ENCODE data around the gene ANAPC5.
A peak's percentile ranks its signal among the peaks of the same experiment; 100 is the strongest.

Gene ANAPC5

DNA sequence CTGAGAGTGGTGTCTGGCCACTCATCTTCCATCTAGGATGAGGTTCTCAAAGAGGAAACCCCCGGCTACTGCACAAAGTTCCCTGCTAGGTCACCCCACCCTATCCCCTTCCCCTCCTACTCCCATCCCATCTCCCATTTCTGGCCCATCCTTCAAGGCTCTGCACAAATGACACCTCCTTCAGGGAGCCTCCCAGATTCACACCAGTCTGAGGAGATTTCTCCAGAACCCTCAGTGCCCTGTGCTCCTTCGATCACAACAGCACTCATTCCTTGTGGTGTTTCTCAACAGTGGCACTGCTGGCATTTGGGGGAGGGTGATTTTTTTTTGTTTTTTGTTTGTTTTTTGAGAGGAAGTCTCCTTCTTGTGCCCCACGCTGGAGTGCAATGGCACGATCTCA lies 58.6 kb downstream of the ANAPC5 start:
- H4K8ac ChIP-seq (ENCODE audit: low read depth, low read length): no peak overlapping the region
- H2BK15ac ChIP-seq (ENCODE audit: low read length): no peak overlapping the region
- no peak overlapping the region for H3K23ac ChIP-seq (ENCODE audit: low read depth, low read length, poor library complexity)
- no peak overlapping the region for H3K4me2 ChIP-seq (ENCODE audit: insufficient read depth, low read length, poor library complexity, severe bottlenecking)
- H2BK12ac ChIP-seq (ENCODE audit: low read length): no peak overlapping the region
- DNase-seq (ENCODE audit: low spot score): no peak
- H3K9ac ChIP-seq (ENCODE audit: low read depth, low read length, poor library complexity): no peak overlapping the region
- H3K18ac ChIP-seq (ENCODE audit: low read length): peak overlapping the region; percentile 48
- H3K14ac ChIP-seq (ENCODE audit: low read length): no peak overlapping the region
- H3K27ac ChIP-seq (replicated peaks; ENCODE audit: low read length): no peak overlapping the region
- no peak overlapping the region for H4K91ac ChIP-seq (ENCODE audit: low read depth, low read length, poor library complexity)
- H3K36me3 ChIP-seq (replicated peaks in 1 of 2; ENCODE audit: control insufficient read depth in 2 of 2, insufficient read depth in 2 of 2, low read length in 2 of 2): peaks cover 3 to 29% of the 10 kb centered on the region in 2 donors
- H3K4me1 ChIP-seq (ENCODE audit: control insufficient read depth in 2 of 2, insufficient read depth in 1 of 2, low read depth in 1 of 2, low read length in 2 of 2): peaks cover 7% of the 10 kb centered on the region in 2 donors
- no peak overlapping the region for H2AFZ ChIP-seq (ENCODE audit: low read length)
- no CpG with 5 or more reads among the region's 4 CpGs for WGBS, 2 donors (ENCODE audit: extremely low coverage in 2 of 2, insufficient read length in 2 of 2, insufficient replicate concordance in 1 of 2)
- H2AK5ac ChIP-seq (ENCODE audit: low read depth, low read length): no peak overlapping the region
- H3K9me3 ChIP-seq (replicated peaks in 1 of 2; ENCODE audit: control insufficient read depth in 2 of 2, insufficient read depth in 1 of 2, low read depth in 1 of 2, low read length in 2 of 2): no peaks in the 10 kb centered on the region
- no peak overlapping the region for H3K4me3 ChIP-seq (ENCODE audit: low read length in 2 of 2)
- no peak overlapping the region for H3K4ac ChIP-seq (ENCODE audit: low read length)
- no peak overlapping the region for H2BK5ac ChIP-seq (ENCODE audit: low read length)
- H3K27me3 ChIP-seq (ENCODE audit: control insufficient read depth in 3 of 3, insufficient read depth in 3 of 3, low read depth in 1 of 3, low read length in 3 of 3): no peaks in the 10 kb centered on the region
- H2BK120ac ChIP-seq (ENCODE audit: low read depth, low read length): no peak overlapping the region
- H3K79me1 ChIP-seq (ENCODE audit: low read depth, low read length): peaks cover 9% of the 10 kb centered on the region

GRCh38 chr12:121290410-121290809 lies 61.8 kb downstream of the ANAPC5 start:
- H3K36me3 ChIP-seq (replicated peaks in 1 of 2; ENCODE audit: control insufficient read depth in 2 of 2, insufficient read depth in 2 of 2, low read length in 2 of 2): peaks cover 3 to 29% of the 10 kb centered on the region in 2 donors
- no peak overlapping the region for H3K4ac ChIP-seq (ENCODE audit: low read length)
- peaks cover 4 to 7% of the 10 kb centered on the region in 2 donors for H3K4me1 ChIP-seq (ENCODE audit: control insufficient read depth in 2 of 2, insufficient read depth in 1 of 2, low read depth in 1 of 2, low read length in 2 of 2)

DNA sequence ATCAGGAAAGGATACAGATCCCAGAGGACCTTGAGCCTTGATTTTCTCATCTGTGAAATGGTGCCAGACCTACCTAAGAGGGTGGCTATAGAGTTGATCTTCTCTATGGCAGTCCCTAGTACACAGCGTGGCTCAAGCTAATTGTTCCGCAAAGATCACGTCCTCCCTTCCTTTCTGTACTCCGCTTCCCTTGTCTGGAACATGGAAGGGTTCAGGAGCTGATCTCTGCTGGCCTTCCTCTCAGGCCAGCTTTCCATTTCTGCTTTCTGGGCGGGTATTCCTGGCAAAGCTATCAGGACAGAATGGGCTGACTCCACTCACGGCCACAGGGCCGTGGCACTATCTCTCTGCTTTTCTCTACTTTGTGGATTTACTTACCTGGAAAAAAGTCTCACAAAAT lies 62.2 kb downstream of the ANAPC5 start:
- Histone ChIP-seq H2BK120ac (ENCODE audit: low read depth, low read length) (no peak overlapping the region), H3K14ac (ENCODE audit: low read length) (no peak overlapping the region), H3K4me3 (ENCODE audit: low read length in 2 of 2) (no peak overlapping the region), H3K27ac (replicated peaks; ENCODE audit: low read length) (no peak overlapping the region), H2BK15ac (ENCODE audit: low read length) (no peak overlapping the region), H2AFZ (ENCODE audit: low read length) (no peak overlapping the region), H3K23ac (ENCODE audit: low read depth, low read length, poor library complexity) (no peak overlapping the region), H3K36me3 (replicated peaks in 1 of 2; ENCODE audit: control insufficient read depth in 2 of 2, insufficient read depth in 2 of 2, low read length in 2 of 2) (peaks cover 3 to 29% of the 10 kb centered on the region in 2 donors), H3K27me3 (ENCODE audit: control insufficient read depth in 3 of 3, insufficient read depth in 3 of 3, low read depth in 1 of 3, low read length in 3 of 3) (no peaks in the 10 kb centered on the region), H3K4me1 (ENCODE audit: control insufficient read depth in 2 of 2, insufficient read depth in 1 of 2, low read depth in 1 of 2, low read length in 2 of 2) (peaks cover 0 to 4% of the 10 kb centered on the region in 2 donors), H3K4me2 (ENCODE audit: insufficient read depth, low read length, poor library complexity, severe bottlenecking) (no peak overlapping the region), H3K79me1 (ENCODE audit: low read depth, low read length) (peaks cover 1% of the 10 kb centered on the region), H3K4ac (ENCODE audit: low read length) (no peak overlapping the region), H2BK12ac (ENCODE audit: low read length) (no peak overlapping the region), H2AK5ac (ENCODE audit: low read depth, low read length) (no peak overlapping the region), H2BK5ac (ENCODE audit: low read length) (no peak overlapping the region), H3K9ac (ENCODE audit: low read depth, low read length, poor library complexity) (no peak overlapping the region), H4K91ac (ENCODE audit: low read depth, low read length, poor library complexity) (no peak overlapping the region), H3K9me3 (replicated peaks in 1 of 2; ENCODE audit: control insufficient read depth in 2 of 2, insufficient read depth in 1 of 2, low read depth in 1 of 2, low read length in 2 of 2) (no peaks in the 10 kb centered on the region), H3K18ac (ENCODE audit: low read length) (no peak overlapping the region), H4K8ac (ENCODE audit: low read depth, low read length) (no peak overlapping the region)
- no peak for DNase-seq (ENCODE audit: low spot score)
- no CpG with 5 or more reads among the region's 7 CpGs for WGBS, 2 donors (ENCODE audit: extremely low coverage in 2 of 2, insufficient read length in 2 of 2, insufficient replicate concordance in 1 of 2)

More at GRCh38 chr12:121290410-121290809, 61.8 kb downstream of the ANAPC5 start:
- no peak overlapping the region for H3K18ac ChIP-seq (ENCODE audit: low read length)
- H2AFZ ChIP-seq (ENCODE audit: low read length): no peak overlapping the region
- no peaks in the 10 kb centered on the region for H3K27me3 ChIP-seq (ENCODE audit: control insufficient read depth in 3 of 3, insufficient read depth in 3 of 3, low read depth in 1 of 3, low read length in 3 of 3)
- no peak overlapping the region for H2BK15ac ChIP-seq (ENCODE audit: low read length)
- no peaks in the 10 kb centered on the region for H3K9me3 ChIP-seq (replicated peaks in 1 of 2; ENCODE audit: control insufficient read depth in 2 of 2, insufficient read depth in 1 of 2, low read depth in 1 of 2, low read length in 2 of 2)
- H4K91ac ChIP-seq (ENCODE audit: low read depth, low read length, poor library complexity): no peak overlapping the region
- H3K14ac ChIP-seq (ENCODE audit: low read length): no peak overlapping the region
- no peak overlapping the region for H2BK120ac ChIP-seq (ENCODE audit: low read depth, low read length)
- H3K9ac ChIP-seq (ENCODE audit: low read depth, low read length, poor library complexity): no peak overlapping the region
- H2BK5ac ChIP-seq (ENCODE audit: low read length): no peak overlapping the region
- no peak for DNase-seq (ENCODE audit: low spot score)
- no peak overlapping the region for H3K4me2 ChIP-seq (ENCODE audit: insufficient read depth, low read length, poor library complexity, severe bottlenecking)
- H4K8ac ChIP-seq (ENCODE audit: low read depth, low read length): no peak overlapping the region
- no peak overlapping the region for H2AK5ac ChIP-seq (ENCODE audit: low read depth, low read length)
- no peak overlapping the region for H2BK12ac ChIP-seq (ENCODE audit: low read length)
- H3K4me3 ChIP-seq (ENCODE audit: low read length in 2 of 2): no peak overlapping the region
- no peak overlapping the region for H3K27ac ChIP-seq (replicated peaks; ENCODE audit: low read length)
- WGBS, 2 donors (ENCODE audit: extremely low coverage in 2 of 2, insufficient read length in 2 of 2, insufficient replicate concordance in 1 of 2): no CpG with 5 or more reads among the region's 5 CpGs
- peaks cover 1% of the 10 kb centered on the region for H3K79me1 ChIP-seq (ENCODE audit: low read depth, low read length)
- no peak overlapping the region for H3K23ac ChIP-seq (ENCODE audit: low read depth, low read length, poor library complexity)

- Histone ChIP-seq H3K23ac (ENCODE audit: low read depth, low read length, poor library complexity) (no peak overlapping the region), H3K4me2 (ENCODE audit: insufficient read depth, low read length, poor library complexity, severe bottlenecking) (no peak overlapping the region), H3K4ac (ENCODE audit: low read length) (no peak overlapping the region), H3K14ac (ENCODE audit: low read length) (no peak overlapping the region), H3K4me1 (ENCODE audit: control insufficient read depth in 2 of 2, insufficient read depth in 1 of 2, low read depth in 1 of 2, low read length in 2 of 2) (peaks cover 0 to 4% of the 10 kb centered on the region in 2 donors), H2AFZ (ENCODE audit: low read length) (no peak overlapping the region), H3K36me3 (replicated peaks in 1 of 2; ENCODE audit: control insufficient read depth in 2 of 2, insufficient read depth in 2 of 2, low read length in 2 of 2) (peaks cover 3 to 30% of the 10 kb centered on the region in 2 donors), H3K79me1 (ENCODE audit: low read depth, low read length) (peaks cover 1% of the 10 kb centered on the region), H3K27ac (replicated peaks; ENCODE audit: low read length) (no peak overlapping the region), H4K91ac (ENCODE audit: low read depth, low read length, poor library complexity) (no peak overlapping the region), H3K9ac (ENCODE audit: low read depth, low read length, poor library complexity) (no peak overlapping the region), H2BK120ac (ENCODE audit: low read depth, low read length) (no peak overlapping the region), H3K9me3 (replicated peaks in 1 of 2; ENCODE audit: control insufficient read depth in 2 of 2, insufficient read depth in 1 of 2, low read depth in 1 of 2, low read length in 2 of 2) (no peaks in the 10 kb centered on the region), H4K8ac (ENCODE audit: low read depth, low read length) (no peak overlapping the region), H2BK15ac (ENCODE audit: low read length) (no peak overlapping the region), H3K4me3 (ENCODE audit: low read length in 2 of 2) (no peak overlapping the region), H2BK5ac (ENCODE audit: low read length) (no peak overlapping the region), H2AK5ac (ENCODE audit: low read depth, low read length) (no peak overlapping the region), H3K27me3 (ENCODE audit: control insufficient read depth in 3 of 3, insufficient read depth in 3 of 3, low read depth in 1 of 3, low read length in 3 of 3) (no peaks in the 10 kb centered on the region), H2BK12ac (ENCODE audit: low read length) (no peak overlapping the region), H3K18ac (ENCODE audit: low read length) (no peak overlapping the region)
- no CpG with 5 or more reads among the region's 9 CpGs for WGBS, 2 donors (ENCODE audit: extremely low coverage in 2 of 2, insufficient read length in 2 of 2, insufficient replicate concordance in 1 of 2)
- DNase-seq (ENCODE audit: low spot score): no peak
These were observed 63.2 kb downstream of the ANAPC5 start for GRCh38 chr12:121288986-121289385.
